A549 (cell line): ENCODE results near the gene EFTUD2. TPM values are rescaled to one million over a fixed set of nuclear protein-coding genes. Genes with fewer than 3 reads are reported as not detected.
A peak's percentile ranks its signal among the peaks of the same experiment; 100 is the strongest.

Experiments
- ATAC-seq, 2 experiments: fragments of 200-7000 bp in 1 of 2; fragments of >200 bp in 1 of 2; cut with Nextera tagmentation in 1 of 2; cut with Tn5 transposase in 1 of 2; 3 replicates each; pipeline versions ENCODE4 v1.8.0 to v1.9.1; 2018 to 2020; ENCODE audit warnings: mild to moderate bottlenecking in 1 of 2, moderate library complexity in 1 of 2
- CTCF ChIA-PET: fragments of 300-600 bp; sonication (Branson Sonifier 250); formaldehyde crosslinking; extraction: SDS; loops from one replicate; lab custom pipeline; 2021; ENCODE audit warnings: antibody characterized with exemption, inconsistent platforms; lab: Yijun Ruan, JAX
- POLR2A ChIA-PET: fragments of 350-600 bp; formaldehyde crosslinking; extraction: SDS; loops from one replicate; lab custom pipeline; 2021; ENCODE audit warnings: antibody characterized with exemption, inconsistent platforms; lab: Yijun Ruan, JAX
- DNase-seq, 2 experiments: peaks; one replicate each; pipeline versions ENCODE4 v3.0.0 to v3.0.0-alpha.2; 2011 to 2016; ENCODE audit warnings: low read depth in 1 of 2, low spot score in 1 of 2
- FAIRE-seq: peaks from 2 replicates; lab custom pipeline; 2011; peaks lifted over from hg19 to GRCh38; lab: Jason Lieb, UNC
- H3K27ac ChIP-seq, 2 experiments: fragments of >200 bp; sonication (Bioruptor Twin); formaldehyde crosslinking; 3 replicates each; pipeline ENCODE4 v1.5.1; 2016 to 2017
- H3K4me1 ChIP-seq: fragments of >200 bp; sonication (Bioruptor Twin); formaldehyde crosslinking; 3 replicates; pipeline ENCODE4 v1.6.1; 2016
- H3K4me2 ChIP-seq: fragments of >200 bp; sonication (Bioruptor Twin); formaldehyde crosslinking; 3 replicates; pipeline ENCODE4 v1.6.1; 2016
- H3K4me3 ChIP-seq: fragments of >200 bp; sonication (Bioruptor Twin); formaldehyde crosslinking; 3 replicates; pipeline ENCODE4 v1.5.1; 2016
- H3K9me3 ChIP-seq: fragments of >200 bp; sonication (Bioruptor Twin); formaldehyde crosslinking; 3 replicates; pipeline ENCODE4 v1.6.1; 2016
- BHLHE40 ChIP-seq: IDR thresholded peaks from 2 replicates; pipeline ENCODE4 v1.6.1; 2012; ENCODE audit warnings: low read depth, low read length, inconsistent platforms
- CHD4 ChIP-seq: fragments of 200-600 bp; sonication (generic); IDR thresholded peaks from 2 replicates; pipeline ENCODE4 v1.6.1; 2016; ENCODE audit warnings: antibody characterized with exemption, mild to moderate bottlenecking, borderline replicate concordance
- EP300 ChIP-seq, 2 experiments: fragments of >200 bp; sonication (Bioruptor Twin); formaldehyde crosslinking; IDR thresholded peaks; 2 replicates in 1 of 2; 3 replicates in 1 of 2; pipeline ENCODE4 v1.6.1; 2016 to 2017
- FOSL2 ChIP-seq, 2 experiments: fragments of 450-650 bp in 1 of 2; fragments of >200 bp in 1 of 2; sonication (Bioruptor Twin) in 1 of 2; formaldehyde crosslinking; IDR thresholded peaks; 2 replicates each; pipeline versions ENCODE4 v1.5.0 to v1.6.1; 2016 to 2020; ENCODE audit warnings: mild to moderate bottlenecking in 1 of 2, moderate library complexity in 1 of 2
- GATA3 ChIP-seq: IDR thresholded peaks from 2 replicates; pipeline ENCODE4 v1.6.1; 2012; ENCODE audit warnings: borderline replicate concordance
- HEYL ChIP-seq: fragments of 250-450 bp; sonication (Bioruptor Pico); IDR thresholded peaks from 2 replicates; pipeline ENCODE4 v1.8.0; 2021; ENCODE audit warnings: mild to moderate bottlenecking, moderate library complexity
- NR3C1 ChIP-seq: fragments of >200 bp; sonication (Bioruptor Twin); formaldehyde crosslinking; IDR thresholded peaks from 3 replicates; pipeline ENCODE4 v1.6.1; 2017
- PHF8 ChIP-seq: fragments of 200-600 bp; sonication (generic); IDR thresholded peaks from 2 replicates; pipeline ENCODE4 v1.6.1; 2016; ENCODE audit warnings: low read depth, mild to moderate bottlenecking, antibody characterized with exemption, moderate library complexity, borderline replicate concordance
- RFX5 ChIP-seq: fragments of 450-650 bp; IDR thresholded peaks from 2 replicates; pipeline ENCODE4 v1.7.1; 2014; ENCODE audit warnings: antibody characterized with exemption, mild to moderate bottlenecking, moderate library complexity
- TP53 ChIP-seq: fragments of 250-450 bp; sonication (Bioruptor Pico); IDR thresholded peaks from 2 replicates; pipeline ENCODE4 v1.5.0; 2021; ENCODE audit warnings: mild to moderate bottlenecking, moderate library complexity
- ZNF302 ChIP-seq: fragments of 250-450 bp; sonication (Bioruptor Pico); IDR thresholded peaks from 2 replicates; pipeline ENCODE4 v1.9.0; 2021; ENCODE audit warnings: inconsistent platforms, mild to moderate bottlenecking, moderate library complexity
- WGBS: methylation state at CpG from one replicate; pipeline ENCODE4 v1.1.6; 2017; ENCODE audit errors: missing lambda C conversion rate; 5-methylcytosine and 5-hydroxymethylcytosine counted together
- polyA plus RNA-seq, 4 experiments: library from polyadenylated mRNA; depleted of rRNA in 3 of 4; stranded (reverse); fragments of >200 nt; fragmentation: RNase III in 1 of 4; extraction: RNeasy Plus Mini Kit Qiagen cat#74134 plus additional on column Dnase treatment in 1 of 4; gene quantifications; 2 replicates in 3 of 4; 3 replicates in 1 of 4; pipeline ENCODE4 v1.2.3, GENCODE V29; 2011 to 2017
- TF ChIP-seq, protein P1 (sequence below): IDR thresholded peaks from 2 replicates; pipeline ENCODE4 v1.6.1; 2012
- TF ChIP-seq, protein P2 (sequence below): IDR thresholded peaks from 2 replicates; pipeline ENCODE4 v1.6.1; 2012
- TF ChIP-seq, protein P3 (sequence below): IDR thresholded peaks from 2 replicates; pipeline ENCODE4 v1.6.1; 2012; ENCODE audit warnings: low read depth, borderline replicate concordance

The EFTUD2 gene
- polyA plus RNA-seq, 2 of the 4 experiments (the other 2 are of a cell fraction): 224 to 353 TPM

DNA sequence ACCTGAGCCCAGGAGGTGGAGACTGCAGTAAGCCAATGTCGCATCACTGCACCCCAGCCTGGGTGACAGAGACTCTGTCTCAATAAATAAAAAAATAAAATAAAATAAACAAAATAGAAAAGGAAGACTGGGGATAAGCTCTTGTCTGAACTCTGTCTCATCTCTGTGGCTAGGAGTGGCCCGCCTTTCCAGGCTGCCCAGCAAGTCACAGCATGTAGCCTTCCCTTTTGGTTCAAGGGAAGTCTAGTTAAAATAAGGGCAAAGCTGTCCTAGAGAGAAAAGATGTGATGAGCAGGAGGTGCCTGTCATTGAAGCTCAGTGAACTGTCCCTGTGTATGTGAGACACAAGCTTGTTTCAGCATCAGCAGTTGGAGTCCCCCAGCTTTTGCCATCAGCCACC, 18.8 kb upstream of the EFTUD2 start:
- WGBS: 95% methylated on average over 2 of the region's 2 CpGs
- TF ChIP-seq ZNF302 (CRISPR knock-in tag): no peak
- no peak for TF ChIP-seq PHF8
- no peak for TF ChIP-seq RFX5
- TF ChIP-seq, protein P1, sequence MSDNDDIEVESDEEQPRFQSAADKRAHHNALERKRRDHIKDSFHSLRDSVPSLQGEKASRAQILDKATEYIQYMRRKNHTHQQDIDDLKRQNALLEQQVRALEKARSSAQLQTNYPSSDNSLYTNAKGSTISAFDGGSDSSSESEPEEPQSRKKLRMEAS: no peak
- TF ChIP-seq, all 56 proteins: peak for 0
- no peak for DNase-seq
- no peak for ATAC-seq
- H3K4me2 ChIP-seq: no peak overlapping the region
- peak overlapping the region in 1 of 2 experiments; percentile 86; a peak in 5 of 6 replicates for H3K27ac ChIP-seq
- no peak for FAIRE-seq
- no peaks in the 10 kb centered on the region for H3K9me3 ChIP-seq
- no peak overlapping the region for H3K4me3 ChIP-seq
- peaks cover 23% of the 10 kb centered on the region for H3K4me1 ChIP-seq
- ChIA-PET POLR2A (no interaction called here), CTCF (interaction anchor here (0.7 to 38.3 kb wide), 18 partner anchors 9 to 217 kb away, joined by 3 to 1853 read pairs (median 6); partner anchors contain the start of genes ACBD4, DCAKD, EFTUD2 and KIF18B)

DNA sequence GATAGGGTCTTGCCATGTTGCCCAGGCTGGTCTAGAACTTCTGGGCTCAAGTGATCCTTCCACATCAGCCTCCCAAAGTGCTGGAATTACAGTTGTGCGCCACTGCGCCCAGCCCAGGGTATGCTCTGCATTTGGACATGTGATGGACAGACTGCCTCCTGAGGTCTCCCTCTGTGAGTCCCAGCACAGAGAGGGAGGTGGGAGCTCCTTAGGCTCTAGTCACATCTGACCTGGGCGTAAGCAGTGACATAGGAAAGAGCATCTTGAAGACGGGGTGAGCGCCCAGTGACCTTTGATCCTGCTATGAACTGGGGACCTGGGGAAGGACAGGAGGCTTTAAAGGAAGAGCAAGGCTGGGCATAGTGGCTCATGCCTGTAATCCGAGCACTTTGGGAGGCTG, 18.2 kb upstream of the EFTUD2 start:
- H3K27ac ChIP-seq: peak overlapping the region; percentile 69 to 86
- H3K4me3 ChIP-seq: no peak overlapping the region
- peak overlapping the region; percentile 55 for H3K4me2 ChIP-seq
- H3K4me1 ChIP-seq: peaks cover 23% of the 10 kb centered on the region
- DNase-seq (no peak), FAIRE-seq (no peak), ATAC-seq (no peak)
- ChIA-PET POLR2A (no interaction called here), CTCF (interaction anchor here (0.6 to 38.3 kb wide), 14 partner anchors 8 to 218 kb away, joined by 3 to 1853 read pairs (median 7); partner anchors contain the start of genes ACBD4, DCAKD, EFTUD2 and KIF18B)
- TF ChIP-seq, protein P2, sequence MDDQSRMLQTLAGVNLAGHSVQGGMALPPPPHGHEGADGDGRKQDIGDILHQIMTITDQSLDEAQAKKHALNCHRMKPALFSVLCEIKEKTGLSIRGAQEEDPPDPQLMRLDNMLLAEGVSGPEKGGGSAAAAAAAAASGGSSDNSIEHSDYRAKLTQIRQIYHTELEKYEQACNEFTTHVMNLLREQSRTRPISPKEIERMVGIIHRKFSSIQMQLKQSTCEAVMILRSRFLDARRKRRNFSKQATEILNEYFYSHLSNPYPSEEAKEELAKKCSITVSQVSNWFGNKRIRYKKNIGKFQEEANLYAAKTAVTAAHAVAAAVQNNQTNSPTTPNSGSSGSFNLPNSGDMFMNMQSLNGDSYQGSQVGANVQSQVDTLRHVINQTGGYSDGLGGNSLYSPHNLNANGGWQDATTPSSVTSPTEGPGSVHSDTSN: no peak
- no peak for TF ChIP-seq NR3C1
- WGBS: 91% methylated on average over 6 of the region's 6 CpGs
- H3K9me3 ChIP-seq: no peaks in the 10 kb centered on the region

DNA sequence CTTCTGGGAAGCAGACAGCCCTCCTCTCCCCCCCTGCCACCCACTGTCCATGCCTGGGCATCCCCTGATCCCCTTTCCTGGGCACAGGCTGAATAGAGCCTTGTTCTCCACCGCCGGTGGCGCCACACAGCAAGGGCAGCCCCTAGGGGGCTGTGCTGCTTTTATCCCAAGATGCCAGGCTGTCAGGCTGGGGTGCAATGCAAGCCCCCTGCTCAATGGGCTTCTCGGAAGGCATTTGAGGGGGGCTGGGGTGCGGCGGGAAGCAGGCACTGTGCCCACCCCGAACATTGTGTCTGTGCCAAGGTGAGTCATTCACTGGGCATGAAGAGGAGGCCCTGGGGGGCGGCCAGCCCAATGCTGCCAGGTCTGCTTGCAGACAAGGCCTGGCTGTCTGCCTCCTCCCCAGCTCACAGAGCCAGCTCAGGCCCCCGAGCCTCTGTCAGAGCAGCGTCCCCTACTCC, 17.6 kb upstream of the EFTUD2 start:
- H3K9me3 ChIP-seq: no peaks in the 10 kb centered on the region
- FAIRE-seq (no peak), DNase-seq (no peak), ATAC-seq (peak in 1 of 2 experiments; percentile 14; a peak in 2 of 6 replicates)
- 42% methylated on average over 10 of the region's 10 CpGs for WGBS
- peaks cover 23% of the 10 kb centered on the region for H3K4me1 ChIP-seq
- peak overlapping the region; percentile 69 to 86 for H3K27ac ChIP-seq
- no peak overlapping the region for H3K4me3 ChIP-seq
- ChIA-PET POLR2A (no interaction called here), CTCF (interaction anchor here (1.2 to 38.3 kb wide), 8 partner anchors 16 to 218 kb away, joined by 3 to 1853 read pairs (median 108); partner anchors contain the start of genes ACBD4, DCAKD, EFTUD2 and KIF18B)
- peak overlapping the region; percentile 55 for H3K4me2 ChIP-seq
- no peak; the same call in 1 of the 2 replicates for TF ChIP-seq FOSL2 (IDR thresholded peaks at IDR 0.05)
- TF ChIP-seq FOSL2 (CRISPR knock-in tag; IDR thresholded peaks at IDR 0.05): peak; percentile 60
- TF ChIP-seq HEYL: no peak

DNA sequence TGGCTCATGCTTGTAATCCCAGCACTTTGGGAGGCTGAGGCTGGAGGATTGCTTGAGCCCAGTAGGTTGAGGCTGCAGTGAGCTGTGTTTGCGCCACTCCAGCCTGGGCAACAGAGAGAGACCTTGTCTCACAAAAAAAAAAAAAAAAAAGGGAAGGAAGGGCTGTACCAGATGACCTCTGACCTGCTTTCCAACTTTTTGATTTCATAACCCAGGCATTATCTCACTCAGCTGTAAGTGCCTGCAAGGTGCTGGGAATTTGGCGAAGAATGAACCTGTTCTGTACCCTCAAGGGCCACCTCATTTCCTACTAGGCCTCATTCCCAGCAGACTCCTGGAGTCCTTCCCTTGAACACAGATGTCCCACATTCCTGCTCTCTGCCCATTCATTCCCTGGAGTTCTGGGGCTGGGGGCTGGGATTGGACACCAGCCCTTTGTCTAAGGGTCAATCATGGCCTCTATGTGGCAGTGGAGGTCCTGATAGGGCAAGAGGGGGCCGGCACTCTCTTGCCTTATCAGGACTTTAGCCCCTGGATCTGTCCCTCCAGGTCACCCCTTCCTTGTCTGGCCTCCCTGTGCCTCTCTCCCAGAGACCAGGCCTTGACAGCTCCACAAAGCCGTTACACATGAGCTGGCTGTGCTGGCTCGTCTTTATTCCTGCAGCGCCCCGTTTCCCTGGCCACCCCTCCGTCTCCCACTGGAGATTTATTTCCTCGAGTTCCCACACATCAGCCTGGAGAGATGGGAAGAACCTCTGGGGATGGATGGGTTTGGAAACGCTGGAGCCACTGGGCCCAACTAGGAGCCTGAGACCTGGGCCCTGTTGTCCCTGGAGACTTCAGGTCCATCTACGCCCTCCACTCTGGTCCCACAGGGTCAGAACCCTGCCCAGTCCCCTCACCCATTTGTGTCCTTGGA, 16.9 kb upstream of the EFTUD2 start:
- 87% methylated on average over 11 of the region's 11 CpGs for WGBS
- CTCF ChIA-PET: interaction anchor here (1.1 to 38.3 kb wide), 7 partner anchors 15 to 219 kb away, joined by 3 to 1853 read pairs (median 112); partner anchors contain the start of genes ACBD4, DCAKD, EFTUD2 and KIF18B
- TF ChIP-seq, protein P3, sequence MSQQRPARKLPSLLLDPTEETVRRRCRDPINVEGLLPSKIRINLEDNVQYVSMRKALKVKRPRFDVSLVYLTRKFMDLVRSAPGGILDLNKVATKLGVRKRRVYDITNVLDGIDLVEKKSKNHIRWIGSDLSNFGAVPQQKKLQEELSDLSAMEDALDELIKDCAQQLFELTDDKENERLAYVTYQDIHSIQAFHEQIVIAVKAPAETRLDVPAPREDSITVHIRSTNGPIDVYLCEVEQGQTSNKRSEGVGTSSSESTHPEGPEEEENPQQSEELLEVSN: no peak
- TF ChIP-seq GATA3: no peak
- TF ChIP-seq ZNF302 (CRISPR knock-in tag): no peak
- TF ChIP-seq TP53 (CRISPR knock-in tag): no peak
- no peak for TF ChIP-seq BHLHE40
- TF ChIP-seq CHD4: no peak
- TF ChIP-seq EP300 (IDR thresholded peaks at IDR 0.05): no peak
- Histone ChIP-seq H3K4me1 (peaks cover 28% of the 10 kb centered on the region), H3K4me2 (peak overlapping the region; percentile 55), H3K9me3 (no peaks in the 10 kb centered on the region), H3K4me3 (no peak overlapping the region), H3K27ac (peak overlapping the region; percentile 69 to 86)
- no peak for ATAC-seq
- no peak for FAIRE-seq
- POLR2A ChIA-PET: no interaction called here
- no peak for DNase-seq
